Left lung (tissue), 10 donors: Measurements from ENCODE around the gene PIK3AP1. TPM values are rescaled to one million over a fixed set of nuclear protein-coding genes. Genes with fewer than 3 reads are reported as not detected.

Experiments
- ATAC-seq: fragments of 200-7000 bp; cut with Tn5 transposase; one replicate; pipeline ENCODE4 v1.9.1; 2020; ENCODE audit warnings: moderate library complexity
- DNase-seq, 4 donors: peaks; one replicate each; pipeline ENCODE4 v3.0.0-alpha.2; 2013 to 2020
- H3K27ac ChIP-seq, 2 donors: fragments of 200-600 bp; sonication (generic) in 1 of 2; one replicate each; pipeline versions ENCODE4 v1.5.0 to v1.8.0; 2020 to 2021
- H3K27me3 ChIP-seq, 2 donors: fragments of 200-600 bp; sonication (generic) in 1 of 2; one replicate each; pipeline versions ENCODE4 v1.5.0 to v1.8.0; 2020 to 2021
- H3K36me3 ChIP-seq, 2 donors: fragments of 200-600 bp; sonication (generic) in 1 of 2; one replicate each; pipeline versions ENCODE4 v1.5.0 to v1.8.0; 2020 to 2021
- H3K4me1 ChIP-seq, 2 donors: fragments of 200-600 bp; one replicate each; pipeline ENCODE4 v1.8.0; 2021
- H3K4me3 ChIP-seq, 2 donors: fragments of 200-600 bp; sonication (generic) in 1 of 2; one replicate each; pipeline versions ENCODE4 v1.5.0 to v1.8.0; 2020 to 2021; ENCODE audit warnings: mild to moderate bottlenecking in 1 of 2
- H3K9me3 ChIP-seq, 2 donors: fragments of 200-600 bp; sonication (generic) in 1 of 2; one replicate each; pipeline versions ENCODE4 v1.5.0 to v1.8.0; 2020 to 2021
- intact Hi-C, 2 donors: fragments of 100-400 bp; cut with DNase I; formaldehyde crosslinking; loops; one replicate each; pipeline versions ENCODE4 v1.11.2 to v1.14.2; 2022
- polyA plus RNA-seq, 6 donors: library from polyadenylated mRNA; unstranded; fragments of 120-200 nt; gene quantifications; one replicate each; pipeline ENCODE4 v1.2.1, GENCODE V29; 2013; ENCODE audit not compliant: insufficient read length in 6 of 6
- total RNA-seq, 2 donors: library from RNA; stranded (reverse); fragmentation: NEBNext Ultra II Directional; extraction: Animal tissue kit (Norgen Biotek cat#: 25700); gene quantifications; one replicate each; pipeline ENCODE4 v1.2.1, GENCODE V29; 2021
- TF ChIP-seq, protein P1 (sequence below), 2 donors: fragments of 200-600 bp; sonication (generic) in 1 of 2; IDR thresholded peaks; one replicate each; pipeline versions ENCODE4 v1.5.0 to v1.8.0; 2021; ENCODE audit warnings: antibody characterized with exemption in 2 of 2
- donor health status: DM: no; HTN: yes; CAD: no.
- donor health status: DM: no; HTN: no; CAD: no.

Gene PIK3AP1
- total and polyA plus RNA-seq, 8 donors = 2.3 to 91.3 (median 3.6) TPM

DNA sequence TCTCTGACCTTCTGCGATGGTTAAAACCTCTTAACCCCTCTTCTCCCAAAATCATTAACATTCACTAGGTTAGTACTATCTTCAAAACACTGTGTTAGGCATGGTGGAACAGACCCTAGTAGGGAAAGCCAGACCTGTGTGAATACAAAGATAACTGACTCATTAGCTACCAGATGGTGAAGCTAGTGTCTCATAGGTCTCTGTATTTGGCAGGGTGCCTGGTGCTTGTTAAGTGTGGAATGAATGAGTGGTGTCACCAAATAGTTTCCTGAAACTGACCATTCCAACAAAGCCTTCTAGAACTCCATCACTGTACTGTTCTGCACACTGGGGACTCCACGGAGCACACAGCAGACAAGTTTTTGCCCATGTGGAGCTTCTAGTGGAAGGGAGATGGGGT, 105.8 kb downstream of the PIK3AP1 start:
- Histone ChIP-seq H3K4me1 (no peaks in the 10 kb centered on the region), H3K4me3 (no peak overlapping the region), H3K27ac (no peak overlapping the region), H3K9me3 (no peaks in the 10 kb centered on the region), H3K36me3 (peaks cover 0 to 100% of the 10 kb centered on the region in 2 donors), H3K27me3 (no peaks in the 10 kb centered on the region)
- DNase-seq (no peak), ATAC-seq (peak; percentile 42)
- intact Hi-C loops = no loop called here
- TF ChIP-seq, protein P1, sequence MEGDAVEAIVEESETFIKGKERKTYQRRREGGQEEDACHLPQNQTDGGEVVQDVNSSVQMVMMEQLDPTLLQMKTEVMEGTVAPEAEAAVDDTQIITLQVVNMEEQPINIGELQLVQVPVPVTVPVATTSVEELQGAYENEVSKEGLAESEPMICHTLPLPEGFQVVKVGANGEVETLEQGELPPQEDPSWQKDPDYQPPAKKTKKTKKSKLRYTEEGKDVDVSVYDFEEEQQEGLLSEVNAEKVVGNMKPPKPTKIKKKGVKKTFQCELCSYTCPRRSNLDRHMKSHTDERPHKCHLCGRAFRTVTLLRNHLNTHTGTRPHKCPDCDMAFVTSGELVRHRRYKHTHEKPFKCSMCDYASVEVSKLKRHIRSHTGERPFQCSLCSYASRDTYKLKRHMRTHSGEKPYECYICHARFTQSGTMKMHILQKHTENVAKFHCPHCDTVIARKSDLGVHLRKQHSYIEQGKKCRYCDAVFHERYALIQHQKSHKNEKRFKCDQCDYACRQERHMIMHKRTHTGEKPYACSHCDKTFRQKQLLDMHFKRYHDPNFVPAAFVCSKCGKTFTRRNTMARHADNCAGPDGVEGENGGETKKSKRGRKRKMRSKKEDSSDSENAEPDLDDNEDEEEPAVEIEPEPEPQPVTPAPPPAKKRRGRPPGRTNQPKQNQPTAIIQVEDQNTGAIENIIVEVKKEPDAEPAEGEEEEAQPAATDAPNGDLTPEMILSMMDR (IDR thresholded peaks at IDR 0.05) = no peak

DNA sequence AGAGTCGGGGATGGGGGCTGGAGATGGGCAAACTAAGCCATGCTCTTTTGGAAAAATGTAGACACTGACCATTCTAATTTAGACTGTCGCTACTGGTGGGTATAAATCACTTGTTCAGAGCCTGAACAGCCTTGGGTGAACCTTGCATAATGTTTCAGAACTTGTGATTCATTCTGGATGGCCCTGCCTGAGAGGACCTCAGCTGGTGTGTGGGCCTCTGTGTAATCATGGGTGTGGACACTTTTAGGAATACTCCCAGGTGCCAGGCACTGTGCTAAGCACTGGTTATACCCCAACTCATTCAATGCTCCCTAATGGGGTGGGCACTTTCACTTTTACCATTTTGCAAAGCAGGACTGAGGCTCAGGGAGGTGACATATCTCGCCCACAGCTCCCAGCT, 106.7 kb downstream of the PIK3AP1 start:
- no peaks in the 10 kb centered on the region for H3K4me1 ChIP-seq
- no peak overlapping the region for H3K27ac ChIP-seq
- H3K4me3 ChIP-seq = no peak overlapping the region
- ATAC-seq (no peak), DNase-seq (no peak)
- peaks cover 0 to 100% of the 10 kb centered on the region in 2 donors for H3K36me3 ChIP-seq
- no peaks in the 10 kb centered on the region for H3K27me3 ChIP-seq
- intact Hi-C loops = no loop called here
- TF ChIP-seq, protein P1 (IDR thresholded peaks at IDR 0.05) = no peak
- no peaks in the 10 kb centered on the region for H3K9me3 ChIP-seq

DNA sequence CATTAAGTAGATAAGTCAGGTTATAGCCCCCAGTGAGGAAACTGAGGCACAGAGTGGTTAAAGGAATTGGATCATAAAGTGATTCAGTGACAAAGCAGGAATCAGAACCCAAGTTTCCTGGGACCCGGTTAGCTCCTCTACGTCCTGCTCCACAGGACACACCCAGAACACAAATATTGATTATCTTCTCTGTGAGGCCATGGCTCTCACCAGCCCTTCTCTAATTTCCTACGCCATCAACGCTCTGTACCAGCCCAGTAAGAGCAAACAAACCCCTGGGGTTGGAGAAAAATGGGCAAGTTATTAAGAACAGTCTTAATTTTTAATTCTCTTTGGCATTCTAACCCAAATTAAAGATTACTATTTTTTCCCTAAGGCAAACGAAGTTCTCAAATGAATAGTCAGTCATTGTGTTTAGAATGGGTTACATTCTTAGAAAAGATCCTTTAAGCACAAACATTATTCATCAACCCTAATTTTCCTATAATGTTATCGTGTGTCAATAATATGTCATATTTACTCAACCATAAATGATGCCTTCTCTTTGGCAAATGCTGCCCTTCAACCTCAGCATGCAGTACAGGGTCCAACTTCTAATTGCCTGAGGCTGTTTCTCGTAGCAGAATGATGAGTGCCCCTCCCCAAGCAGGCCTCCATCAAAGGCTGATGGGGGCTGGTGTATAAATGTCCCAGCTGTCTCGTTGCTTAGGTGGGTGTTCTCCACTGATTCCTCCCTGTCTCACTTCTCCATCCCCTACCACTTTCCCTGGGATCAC, 108.1 kb downstream of the PIK3AP1 start:
- DNase-seq (no peak), ATAC-seq (no peak)
- H3K27ac ChIP-seq = no peak overlapping the region
- no peaks in the 10 kb centered on the region for H3K4me1 ChIP-seq
- H3K27me3 ChIP-seq = no peaks in the 10 kb centered on the region
- TF ChIP-seq, protein P1 (IDR thresholded peaks at IDR 0.05) = no peak
- H3K4me3 ChIP-seq = no peak overlapping the region
- no peaks in the 10 kb centered on the region for H3K9me3 ChIP-seq
- peaks cover 0 to 99% of the 10 kb centered on the region in 2 donors for H3K36me3 ChIP-seq
- intact Hi-C loops = no loop called here

DNA sequence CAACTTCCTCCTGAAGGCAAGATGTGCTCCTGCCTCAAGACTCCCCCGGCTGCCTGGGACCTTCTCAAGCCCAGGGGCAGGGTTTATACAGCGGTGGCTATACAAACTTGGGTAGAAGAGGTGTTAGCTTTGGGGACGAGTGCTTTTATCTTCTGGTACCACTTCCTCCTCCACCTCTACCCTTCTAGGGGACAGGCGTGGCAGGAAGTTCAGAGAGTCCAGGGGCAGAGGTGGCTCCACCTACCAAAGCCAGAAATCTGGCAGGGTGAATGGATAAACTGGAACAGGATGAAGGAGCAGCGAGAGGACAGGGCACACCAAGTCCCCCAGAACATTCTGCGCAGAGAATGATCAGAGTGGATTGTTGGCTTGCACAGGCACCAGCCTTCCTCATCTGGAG, 109.5 kb downstream of the PIK3AP1 start:
- intact Hi-C loops = no loop called here
- Histone ChIP-seq H3K4me1 (no peaks in the 10 kb centered on the region), H3K4me3 (no peak overlapping the region), H3K27me3 (no peaks in the 10 kb centered on the region), H3K27ac (no peak overlapping the region), H3K9me3 (no peaks in the 10 kb centered on the region), H3K36me3 (peaks cover 0 to 92% of the 10 kb centered on the region in 2 donors)
- ATAC-seq = no peak
- no peak for DNase-seq
- TF ChIP-seq, protein P1 (IDR thresholded peaks at IDR 0.05) = no peak

DNA sequence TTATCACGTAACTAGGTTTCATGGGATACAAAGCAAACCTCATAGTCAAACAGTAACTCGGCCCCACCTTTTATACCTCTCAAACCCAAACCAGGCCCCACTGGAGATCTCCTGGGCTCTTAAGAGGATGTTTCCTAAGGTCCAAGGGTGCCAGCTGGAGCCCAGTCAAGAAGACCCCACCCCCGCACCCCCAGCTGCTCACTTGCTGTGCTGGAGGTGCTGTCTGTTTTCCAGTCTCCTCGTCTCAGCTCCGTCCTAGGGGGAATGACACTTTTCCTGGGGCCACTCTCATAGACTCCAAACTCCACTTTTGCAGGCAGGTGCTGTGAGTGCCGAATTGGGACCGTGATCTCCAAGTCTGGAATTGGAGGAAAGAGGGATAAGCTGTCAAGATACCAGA, 110.8 kb downstream of the PIK3AP1 start:
- H3K9me3 ChIP-seq = no peaks in the 10 kb centered on the region
- intact Hi-C loops = no loop called here
- H3K36me3 ChIP-seq = peaks cover 0 to 92% of the 10 kb centered on the region in 2 donors
- TF ChIP-seq, protein P1 (IDR thresholded peaks at IDR 0.05) = no peak
- H3K4me1 ChIP-seq = no peaks in the 10 kb centered on the region
- H3K4me3 ChIP-seq = no peak overlapping the region
- H3K27me3 ChIP-seq = no peaks in the 10 kb centered on the region
- ATAC-seq (no peak), DNase-seq (no peak)
- no peak overlapping the region for H3K27ac ChIP-seq
